NCI-H1930 (cell line): Measurements from ENCODE around the gene CLDN3.
"Not testable (repeated sequence)": the region's sequence is repeated elsewhere in the genome, so short reads cannot be mapped to it uniquely, and the experiment has no call there.

Experiments used
- DNase-seq, 2 experiments: peaks; one replicate each; lab custom pipeline; 2025; lab: John Stamatoyannopoulos, UW

CLDN3 gene

GRCh38 chr7:73736885-73737284 is 33.2 kb downstream of the CLDN3 start:
- DNase-seq: no peak

GRCh38 chr7:73735528-73735905 is 34.6 kb downstream of the CLDN3 start:
- DNase-seq: no peak

GRCh38 chr7:73734619-73735527 is 35.2 kb downstream of the CLDN3 start:
- DNase-seq: peak; percentile 74 to 90

- DNase-seq: no peak
Measured at GRCh38 chr7:73732397-73732796, 37.7 kb downstream of the CLDN3 start.

GRCh38 chr7:73730485-73730884 is 39.6 kb downstream of the CLDN3 start:
- DNase-seq: no peak

- no peak for DNase-seq
Measured at GRCh38 chr7:73728551-73728950, 41.5 kb downstream of the CLDN3 start.

GRCh38 chr7:73727952-73728351 is 42.1 kb downstream of the CLDN3 start:
- no peak for DNase-seq

- no peak for DNase-seq
Measured at GRCh38 chr7:73726083-73726466, 44.0 kb downstream of the CLDN3 start.

GRCh38 chr7:73723813-73724212 is 46.3 kb downstream of the CLDN3 start:
- no peak for DNase-seq

- DNase-seq: no peak
Measured at GRCh38 chr7:73722785-73723184, 47.3 kb downstream of the CLDN3 start.

GRCh38 chr7:73722182-73722581 is 47.9 kb downstream of the CLDN3 start:
- DNase-seq: not testable (repeated sequence)

GRCh38 chr7:73721377-73721817 is 48.7 kb downstream of the CLDN3 start:
- no peak for DNase-seq

GRCh38 chr7:73720443-73720842 is 49.6 kb downstream of the CLDN3 start:
- not testable (repeated sequence) for DNase-seq

- DNase-seq: no peak
Measured at GRCh38 chr7:73719806-73720169, 50.3 kb downstream of the CLDN3 start.
